ENCODE data around the gene ZNF544.

ZNF544 gene

DNA sequence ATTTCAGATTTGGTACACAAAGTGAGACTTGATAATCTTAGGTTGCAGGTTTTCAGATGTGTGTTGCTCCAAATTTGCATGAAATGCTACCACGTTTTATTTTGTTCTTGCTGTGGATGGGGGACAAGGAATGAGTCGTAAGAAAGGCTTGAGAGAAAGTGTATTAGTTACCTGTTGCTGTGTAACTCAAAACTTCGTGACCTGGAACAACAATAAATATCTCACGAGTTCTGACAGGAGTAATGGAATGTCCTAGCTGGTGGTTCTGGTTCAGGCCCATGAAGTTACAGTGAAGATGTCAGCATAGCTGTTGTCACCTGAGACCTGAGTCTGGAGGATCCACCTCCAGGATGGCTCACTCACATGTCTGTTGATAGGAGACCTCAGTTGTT, 51.2 kb downstream of the ZNF544 start:
- DNase-seq (ENCODE audit: low read depth), result no peak
- TF ChIP-seq, protein P1, sequence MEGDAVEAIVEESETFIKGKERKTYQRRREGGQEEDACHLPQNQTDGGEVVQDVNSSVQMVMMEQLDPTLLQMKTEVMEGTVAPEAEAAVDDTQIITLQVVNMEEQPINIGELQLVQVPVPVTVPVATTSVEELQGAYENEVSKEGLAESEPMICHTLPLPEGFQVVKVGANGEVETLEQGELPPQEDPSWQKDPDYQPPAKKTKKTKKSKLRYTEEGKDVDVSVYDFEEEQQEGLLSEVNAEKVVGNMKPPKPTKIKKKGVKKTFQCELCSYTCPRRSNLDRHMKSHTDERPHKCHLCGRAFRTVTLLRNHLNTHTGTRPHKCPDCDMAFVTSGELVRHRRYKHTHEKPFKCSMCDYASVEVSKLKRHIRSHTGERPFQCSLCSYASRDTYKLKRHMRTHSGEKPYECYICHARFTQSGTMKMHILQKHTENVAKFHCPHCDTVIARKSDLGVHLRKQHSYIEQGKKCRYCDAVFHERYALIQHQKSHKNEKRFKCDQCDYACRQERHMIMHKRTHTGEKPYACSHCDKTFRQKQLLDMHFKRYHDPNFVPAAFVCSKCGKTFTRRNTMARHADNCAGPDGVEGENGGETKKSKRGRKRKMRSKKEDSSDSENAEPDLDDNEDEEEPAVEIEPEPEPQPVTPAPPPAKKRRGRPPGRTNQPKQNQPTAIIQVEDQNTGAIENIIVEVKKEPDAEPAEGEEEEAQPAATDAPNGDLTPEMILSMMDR (conservative IDR thresholded peaks at IDR 0.05; ENCODE audit: low read length), result no peak
- peak overlapping the region; percentile 92 for H3K4me3 ChIP-seq (ENCODE audit: low read length)

DNA sequence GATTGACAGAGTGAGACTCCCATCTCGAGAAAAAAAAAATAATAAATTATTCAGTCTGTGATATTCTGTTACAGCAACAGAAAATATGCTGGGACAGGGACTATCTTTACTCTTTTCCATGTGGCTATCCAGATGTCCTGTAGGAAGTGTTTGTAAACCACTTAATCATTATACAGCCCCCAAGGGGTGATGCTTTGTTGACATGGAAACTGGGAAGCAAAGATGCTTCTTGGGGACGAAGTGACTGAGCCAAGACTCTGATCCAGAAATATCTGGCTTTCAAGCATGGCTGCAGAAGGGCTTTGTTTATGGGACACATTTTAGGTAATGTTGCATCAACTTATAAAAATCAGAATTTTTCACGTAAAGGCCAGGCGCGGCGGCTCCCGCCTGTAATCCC, 55.5 kb downstream of the ZNF544 start:
- no peak overlapping the region for H3K4me3 ChIP-seq (ENCODE audit: low read length)
- TF ChIP-seq, protein P1 (conservative IDR thresholded peaks at IDR 0.05; ENCODE audit: low read length), result no peak
- DNase-seq (ENCODE audit: low read depth), result no peak

DNA sequence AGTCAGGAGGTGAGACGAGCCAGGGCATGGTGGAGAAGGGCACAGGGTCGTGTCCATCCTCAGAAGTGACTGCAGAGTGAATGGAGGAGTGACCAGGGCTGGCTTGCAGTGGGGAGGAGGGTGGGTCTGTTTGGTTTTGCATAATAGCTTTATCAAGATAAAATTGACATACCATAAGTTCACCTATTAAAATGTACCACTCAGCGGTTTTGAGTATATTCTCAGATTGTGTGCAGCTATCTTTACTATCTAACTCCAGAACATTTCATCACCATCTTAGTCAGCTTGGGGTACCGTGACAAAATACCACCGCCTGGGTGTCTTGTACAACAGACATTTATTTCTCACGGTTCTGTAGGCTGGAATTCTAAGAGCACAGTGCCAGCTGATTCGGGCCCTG, 63.2 kb downstream of the ZNF544 start:
- DNase-seq (ENCODE audit: low read depth), result no peak
- TF ChIP-seq, protein P1 (conservative IDR thresholded peaks at IDR 0.05; ENCODE audit: low read length), result no peak
- H3K4me3 ChIP-seq (ENCODE audit: low read length), result no peak overlapping the region

DNA sequence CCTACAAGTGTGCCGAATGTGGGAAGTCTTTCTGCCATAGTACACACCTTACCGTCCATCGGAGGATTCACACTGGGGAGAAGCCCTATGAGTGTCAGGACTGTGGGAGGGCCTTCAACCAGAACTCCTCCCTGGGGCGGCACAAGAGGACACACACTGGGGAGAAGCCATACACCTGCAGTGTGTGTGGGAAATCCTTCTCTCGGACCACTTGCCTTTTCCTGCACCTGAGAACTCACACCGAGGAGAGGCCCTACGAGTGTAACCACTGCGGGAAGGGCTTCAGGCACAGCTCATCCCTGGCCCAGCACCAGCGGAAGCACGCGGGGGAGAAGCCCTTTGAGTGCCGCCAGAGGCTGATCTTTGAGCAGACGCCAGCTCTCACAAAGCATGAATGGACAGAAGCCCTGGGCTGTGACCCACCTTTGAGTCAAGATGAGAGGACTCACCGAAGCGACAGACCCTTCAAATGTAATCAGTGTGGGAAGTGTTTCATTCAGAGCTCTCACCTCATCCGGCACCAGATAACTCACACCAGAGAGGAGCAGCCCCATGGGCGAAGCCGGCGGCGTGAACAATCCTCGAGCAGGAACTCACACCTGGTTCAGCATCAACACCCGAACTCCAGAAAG, 66.1 kb downstream of the ZNF544 start:
- TF ChIP-seq, protein P1 (conservative IDR thresholded peaks at IDR 0.05; ENCODE audit: low read length), result no peak
- no peak for DNase-seq (ENCODE audit: low read depth)
- no peak overlapping the region for H3K4me3 ChIP-seq (ENCODE audit: low read length)

DNA sequence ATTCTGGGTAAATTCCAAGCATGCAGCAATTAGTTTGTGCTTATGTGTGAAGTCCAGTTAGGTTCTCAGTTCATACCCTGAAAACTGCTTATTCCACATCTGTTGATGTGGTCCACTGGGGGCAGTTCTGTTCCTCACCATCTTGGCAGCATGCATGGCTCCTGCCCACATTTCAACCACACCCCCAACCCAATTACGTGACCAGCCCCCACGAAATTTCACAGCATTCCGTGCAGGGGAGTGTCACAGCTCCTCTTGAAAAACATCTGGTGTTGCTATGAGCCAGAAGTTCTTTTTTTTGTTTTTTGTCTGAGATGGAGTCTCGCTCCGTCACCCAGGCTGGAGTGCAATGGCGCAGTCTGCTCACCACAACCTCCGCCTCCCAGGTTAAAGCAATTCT, 67.4 kb downstream of the ZNF544 start:
- H3K4me3 ChIP-seq (ENCODE audit: low read length), result no peak overlapping the region
- TF ChIP-seq, protein P1 (conservative IDR thresholded peaks at IDR 0.05; ENCODE audit: low read length), result no peak
- peak; percentile 70 for DNase-seq (ENCODE audit: low read depth)

DNA sequence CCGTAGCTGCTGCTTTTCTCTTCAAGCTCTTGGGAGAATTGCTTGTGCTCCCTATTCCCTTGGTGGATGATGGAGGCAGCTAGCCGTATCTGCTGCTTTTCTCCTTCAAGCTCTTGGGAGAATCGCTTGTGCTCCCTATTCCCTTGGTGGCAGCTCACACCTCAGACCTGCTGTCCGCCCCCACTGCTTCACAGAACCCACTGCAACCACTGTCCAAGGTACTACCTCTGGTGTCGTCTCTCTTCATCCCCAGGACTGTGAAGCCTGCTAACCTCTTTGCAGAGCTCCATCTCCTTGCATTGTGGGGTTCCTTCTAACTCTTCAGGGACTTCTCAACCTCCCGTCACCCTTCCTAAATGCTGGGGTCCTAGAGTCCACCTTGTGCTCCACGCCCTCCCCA, 71.9 kb downstream of the ZNF544 start:
- DNase-seq (ENCODE audit: low read depth), result no peak
- no peak overlapping the region for H3K4me3 ChIP-seq (ENCODE audit: low read length)
- TF ChIP-seq, protein P1 (conservative IDR thresholded peaks at IDR 0.05; ENCODE audit: low read length), result no peak

DNA sequence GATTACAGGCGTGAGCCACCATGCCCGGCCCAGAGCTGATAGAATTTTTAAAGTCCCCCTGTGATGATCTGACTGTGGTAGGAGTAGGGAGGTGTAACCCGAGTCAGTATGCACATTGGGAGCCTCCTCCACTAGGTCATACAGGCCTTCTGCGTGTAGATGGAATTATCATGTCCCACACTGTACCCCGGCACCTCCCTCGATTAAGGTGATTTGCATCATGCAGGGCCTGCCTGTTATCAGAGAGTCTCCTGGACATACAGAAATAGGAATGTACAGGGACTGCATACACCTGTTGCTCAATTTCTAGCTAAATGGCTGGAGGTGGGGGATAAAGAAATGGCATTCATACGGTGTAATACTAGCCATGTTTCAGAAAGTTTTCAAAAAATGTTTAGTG, 75.5 kb downstream of the ZNF544 start:
- TF ChIP-seq, protein P1 (conservative IDR thresholded peaks at IDR 0.05; ENCODE audit: low read length), result no peak
- no peak for DNase-seq (ENCODE audit: low read depth)
- no peak overlapping the region for H3K4me3 ChIP-seq (ENCODE audit: low read length)
